ENCODE data around the gene UNC13C. TPM values are rescaled to one million over a fixed set of nuclear protein-coding genes. Genes with fewer than 3 reads are reported as not detected.
A peak's percentile ranks its signal among the peaks of the same experiment; 100 is the strongest.
"Not testable (repeated sequence)": the region's sequence is repeated elsewhere in the genome, so short reads cannot be mapped to it uniquely, and the experiment has no call there.

The UNC13C gene
- 0.03 TPM for total RNA-seq
- long read RNA-seq = 0 reads

- intact Hi-C loops (cut with DNase I) = no loop called here
- ATAC-seq (ENCODE audit: poor library complexity) (peak; percentile 10), DNase-seq (peak; percentile 31)
Observed at GRCh38 chr15:53978253-53978906, at the start of gene UNC13C. UNC13C (plus strand) TSS chr15:53978441; CDS start chr15:54012904, 34,463 bp downstream.

- DNase-seq (no peak), ATAC-seq (ENCODE audit: poor library complexity) (no peak)
- intact Hi-C loops (cut with DNase I) = no loop called here
Observed at GRCh38 chr15:53936137-53936536, 42.1 kb upstream of the UNC13C start.

- intact Hi-C loops (cut with DNase I); ATAC-seq (ENCODE audit: poor library complexity); DNase-seq: not testable (repeated sequence)
Observed at GRCh38 chr15:53937632-53938031, 40.6 kb upstream of the UNC13C start.

GRCh38 chr15:53950572-53950971 lies 27.7 kb upstream of the UNC13C start:
- ATAC-seq (ENCODE audit: poor library complexity) = no peak
- intact Hi-C loops (cut with DNase I) = no loop called here

GRCh38 chr15:53955396-53955795 lies 22.8 kb upstream of the UNC13C start:
- ATAC-seq (ENCODE audit: poor library complexity) = no peak
- intact Hi-C loops (cut with DNase I) = no loop called here
- DNase-seq = no peak

More at GRCh38 chr15:53950572-53950971, 27.7 kb upstream of the UNC13C start:
- DNase-seq = no peak

- DNase-seq = peak; percentile 43
- intact Hi-C loops (cut with DNase I) = no loop called here
- ATAC-seq (ENCODE audit: poor library complexity) = no peak
Observed at GRCh38 chr15:53962646-53963561, 15.3 kb upstream of the UNC13C start.

- DNase-seq (no peak), ATAC-seq (ENCODE audit: poor library complexity) (no peak)
- intact Hi-C loops (cut with DNase I) = no loop called here
Observed at GRCh38 chr15:53963801-53964200, 14.4 kb upstream of the UNC13C start.

- DNase-seq (no peak), ATAC-seq (ENCODE audit: poor library complexity) (no peak)
- intact Hi-C loops (cut with DNase I) = no loop called here
Observed at GRCh38 chr15:53974121-53974520, 4.1 kb upstream of the UNC13C start.

GRCh38 chr15:53974813-53975212 lies 3.4 kb upstream of the UNC13C start:
- intact Hi-C loops (cut with DNase I) = no loop called here
- no peak for DNase-seq
- ATAC-seq (ENCODE audit: poor library complexity) = no peak

GRCh38 chr15:53976844-53977392 lies 1.3 kb upstream of the UNC13C start:
- intact Hi-C loops (cut with DNase I) = no loop called here
- no peak for DNase-seq

GRCh38 chr15:53979051-53979788 lies 979 bp downstream of the UNC13C start:
- ATAC-seq (ENCODE audit: poor library complexity) = no peak
- no peak for DNase-seq
- intact Hi-C loops (cut with DNase I) = no loop called here

More at GRCh38 chr15:53976844-53977392, 1.3 kb upstream of the UNC13C start:
- no peak for ATAC-seq (ENCODE audit: poor library complexity)

- ATAC-seq (ENCODE audit: poor library complexity) (no peak), DNase-seq (no peak)
- intact Hi-C loops (cut with DNase I) = no loop called here
Observed at GRCh38 chr15:53980021-53980420, 1.8 kb downstream of the UNC13C start.

- intact Hi-C loops (cut with DNase I) = no loop called here
Observed at GRCh38 chr15:53982071-53982680, 3.9 kb downstream of the UNC13C start.

GRCh38 chr15:53982876-53983275 lies 4.6 kb downstream of the UNC13C start:
- intact Hi-C loops (cut with DNase I) = no loop called here
- ATAC-seq (ENCODE audit: poor library complexity) (no peak), DNase-seq (no peak)

More at GRCh38 chr15:53982071-53982680, 3.9 kb downstream of the UNC13C start:
- no peak for ATAC-seq (ENCODE audit: poor library complexity)
- no peak for DNase-seq

GRCh38 chr15:53984221-53984620 lies 6.0 kb downstream of the UNC13C start:
- ATAC-seq (ENCODE audit: poor library complexity) (no peak), DNase-seq (no peak)
- intact Hi-C loops (cut with DNase I) = no loop called here

- DNase-seq (no peak), ATAC-seq (ENCODE audit: poor library complexity) (no peak)
- intact Hi-C loops (cut with DNase I) = no loop called here
Observed at GRCh38 chr15:53985562-53985961, 7.3 kb downstream of the UNC13C start.

GRCh38 chr15:53987480-53987879 lies 9.2 kb downstream of the UNC13C start:
- intact Hi-C loops (cut with DNase I) = no loop called here
- DNase-seq (no peak), ATAC-seq (ENCODE audit: poor library complexity) (no peak)

GRCh38 chr15:54007256-54007655 lies 29.0 kb downstream of the UNC13C start:
- ATAC-seq (ENCODE audit: poor library complexity) (no peak), DNase-seq (no peak)
- intact Hi-C loops (cut with DNase I) = no loop called here
